Endothelial cell of umbilical vein (primary cell): ENCODE measurements around the gene QRICH2. TPM values are rescaled to one million over a fixed set of nuclear protein-coding genes. Genes with fewer than 3 reads are reported as not detected.

Experiments used
- BruUV-seq: library from RNA; stranded (reverse); fragments of 400-500 nt; replicated peaks from 2 replicates; lab custom pipeline; 2021; lab: Mats Ljungman, UMichigan
- CTCF ChIA-PET: fragments of 300-600, 350-600 bp; sonication (Branson Sonifier 250); formaldehyde crosslinking; loops from one replicate; lab custom pipeline; 2021; ENCODE audit warnings: antibody characterized with exemption, inconsistent platforms; lab: Charles Lee
- POLR2A ChIA-PET: fragments of 300-600, 350-600 bp; sonication (Branson Sonifier 250); formaldehyde crosslinking; loops from one replicate; lab custom pipeline; 2021; ENCODE audit warnings: antibody characterized with exemption, inconsistent platforms; lab: Charles Lee
- DNase-seq: peaks from one replicate; pipeline ENCODE4 v3.0.0-alpha.2; 2011; ENCODE audit warnings: low read depth, low spot score
- FAIRE-seq: peaks from 2 replicates; lab custom pipeline; 2011; peaks lifted over from hg19 to GRCh38; lab: Jason Lieb, UNC
- H2AFZ ChIP-seq: 2 replicates; pipeline ENCODE4 v1.6.0; 2012; ENCODE audit warnings: low read depth, low read length, control low read depth, inconsistent platforms
- H3K27ac ChIP-seq: 2 replicates; pipeline ENCODE4 v1.5.1; 2011; ENCODE audit warnings: low read depth, mild to moderate bottlenecking, control low read depth, low read length, moderate library complexity; ENCODE audit not compliant: insufficient read depth
- H3K27me3 ChIP-seq, 2 experiments: 2 replicates each; pipeline versions ENCODE4 v1.6.0 to v1.6.1; 2011; ENCODE audit warnings: low read length in 2 of 2, mixed read lengths in 1 of 2; ENCODE audit not compliant: control insufficient read depth in 2 of 2, insufficient read depth in 2 of 2
- H3K36me3 ChIP-seq, 2 experiments: 2 replicates in 1 of 2; 3 replicates in 1 of 2; pipeline ENCODE4 v1.5.1; 2011; ENCODE audit warnings: low read length in 2 of 2, mild to moderate bottlenecking in 1 of 2, moderate library complexity in 1 of 2; ENCODE audit not compliant: control insufficient read depth in 2 of 2, insufficient read depth in 2 of 2; ENCODE audit errors: extremely low read depth in 1 of 2
- H3K4me1 ChIP-seq: 3 replicates; pipeline ENCODE4 v1.5.1; 2011; ENCODE audit warnings: mild to moderate bottlenecking, low read length; ENCODE audit not compliant: control insufficient read depth, insufficient read depth; ENCODE audit errors: extremely low read depth
- H3K4me2 ChIP-seq: 2 replicates; pipeline ENCODE4 v1.6.1; 2011; ENCODE audit warnings: low read length, control low read depth, mixed read lengths; ENCODE audit not compliant: insufficient read depth
- H3K4me3 ChIP-seq, 3 experiments: fragments of 200-600 bp in 1 of 3; sonication (generic), shearing (Covaris generic) in 1 of 3; replicated peaks in 1 of 3; 2 replicates each; pipeline ENCODE4 v1.5.1; 2011 to 2016; ENCODE audit warnings: control low read depth in 3 of 3, low read length in 3 of 3, mild to moderate bottlenecking in 2 of 3, inconsistent platforms in 1 of 3, low read depth in 1 of 3, moderate library complexity in 1 of 3; ENCODE audit not compliant: insufficient read depth in 1 of 3
- H3K79me2 ChIP-seq: 2 replicates; pipeline ENCODE4 v1.6.0; 2012; ENCODE audit warnings: low read length, inconsistent platforms; ENCODE audit not compliant: control insufficient read depth, insufficient read depth
- H3K9ac ChIP-seq: replicated peaks from 2 replicates; pipeline ENCODE3; 2011; ENCODE audit warnings: low read length, control low read depth; ENCODE audit not compliant: insufficient read depth; ENCODE audit errors: extremely low read depth
- H3K9me1 ChIP-seq: replicated peaks from 3 replicates; pipeline ENCODE4 v1.6.0; 2011; ENCODE audit warnings: mild to moderate bottlenecking, low read length; ENCODE audit not compliant: control insufficient read depth, insufficient read depth; ENCODE audit errors: extremely low read depth
- H3K9me3 ChIP-seq: replicated peaks from 2 replicates; pipeline ENCODE4 v1.5.1; 2012; ENCODE audit warnings: low read length, inconsistent platforms; ENCODE audit not compliant: control insufficient read depth, insufficient read depth
- H4K20me1 ChIP-seq: replicated peaks from 2 replicates; pipeline ENCODE3; 2011; ENCODE audit warnings: mild to moderate bottlenecking, low read length; ENCODE audit not compliant: control insufficient read depth, insufficient read depth; ENCODE audit errors: extremely low read depth
- EZH2 ChIP-seq: IDR thresholded peaks from 2 replicates; pipeline ENCODE4 v1.6.1; 2012; ENCODE audit warnings: borderline replicate concordance, low read depth, mild to moderate bottlenecking, moderate library complexity, low read length, inconsistent platforms; ENCODE audit not compliant: severe bottlenecking
- FOS ChIP-seq: IDR thresholded peaks from 2 replicates; pipeline ENCODE4 v1.6.1; 2011; ENCODE audit warnings: mild to moderate bottlenecking, low read length, moderate library complexity, borderline replicate concordance; ENCODE audit not compliant: insufficient read depth
- GATA2 ChIP-seq: IDR thresholded peaks from 2 replicates; pipeline ENCODE4 v1.7.0; 2011; ENCODE audit warnings: low read depth, mild to moderate bottlenecking, moderate library complexity, mixed read lengths, low read length; ENCODE audit not compliant: insufficient read length, insufficient read depth
- JUN ChIP-seq: IDR thresholded peaks from 2 replicates; pipeline ENCODE4 v1.6.1; 2011; ENCODE audit warnings: borderline replicate concordance, low read depth; ENCODE audit not compliant: insufficient read length, insufficient read depth
- MYC ChIP-seq: IDR thresholded peaks from one replicate; pipeline ENCODE4 v1.6.1; 2011; ENCODE audit warnings: mild to moderate bottlenecking, low read depth, low read length
- POLR2A ChIP-seq: IDR thresholded peaks from 2 replicates; pipeline ENCODE4 v1.6.1; 2012; ENCODE audit warnings: low read depth, mild to moderate bottlenecking, control low read depth, low read length
- POLR2AphosphoS5 ChIP-seq: IDR thresholded peaks from 2 replicates; pipeline ENCODE4 v1.6.1; 2012; ENCODE audit warnings: low read depth, mild to moderate bottlenecking, control low read depth, low read length, moderate library complexity; ENCODE audit not compliant: insufficient read depth
- dilution Hi-C: fragments of 300-500 bp; cut with MboI; formaldehyde crosslinking; loops from one replicate; pipeline ENCODE4 v1.15.0; 2019; ENCODE audit warnings: low sequenced_read_pairs; ENCODE audit not compliant: extremely low pct_ligation_motif_present
- intact Hi-C: fragments of 100-400 bp; cut with micrococcal nuclease; formaldehyde crosslinking; loops from one replicate; pipeline ENCODE4 v1.10.0; 2022
- polyA plus RNA-seq, 4 experiments: library from polyadenylated mRNA; depleted of rRNA in 3 of 4; stranded (reverse) in 3 of 4; unstranded in 1 of 4; fragments of >200 nt; gene quantifications; 2 replicates each; pipeline versions ENCODE4 v1.2.1 to v1.2.3, GENCODE V29; 2011 to 2012; ENCODE audit warnings: missing spikeins in 1 of 4
- total RNA-seq: library from RNA; stranded (reverse); gene quantifications from 2 replicates; pipeline ENCODE4 v1.2.3, GENCODE V29; 2021
- TF ChIP-seq, protein P1 (sequence below): IDR thresholded peaks from 2 replicates; pipeline ENCODE4 v1.6.1; 2011; ENCODE audit not compliant: insufficient read depth, insufficient read length
- TF ChIP-seq, protein P2 (sequence below), 2 donors: IDR thresholded peaks; 1 replicate in 1 of 2; 2 replicates in 1 of 2; pipeline ENCODE4 v1.5.1; 2011; ENCODE audit warnings: low read length in 2 of 2, mild to moderate bottlenecking in 2 of 2, moderate library complexity in 2 of 2, control low read depth in 1 of 2, inconsistent platforms in 1 of 2, low read depth in 1 of 2; ENCODE audit not compliant: insufficient read depth in 1 of 2; ENCODE audit errors: extremely low read depth in 1 of 2

QRICH2 gene
- total and polyA plus RNA-seq, 2 donors (not counting 3 experiments of a cell fraction or from before 2014, with no cell fraction given) = 6.7 to 9.6 TPM

DNA sequence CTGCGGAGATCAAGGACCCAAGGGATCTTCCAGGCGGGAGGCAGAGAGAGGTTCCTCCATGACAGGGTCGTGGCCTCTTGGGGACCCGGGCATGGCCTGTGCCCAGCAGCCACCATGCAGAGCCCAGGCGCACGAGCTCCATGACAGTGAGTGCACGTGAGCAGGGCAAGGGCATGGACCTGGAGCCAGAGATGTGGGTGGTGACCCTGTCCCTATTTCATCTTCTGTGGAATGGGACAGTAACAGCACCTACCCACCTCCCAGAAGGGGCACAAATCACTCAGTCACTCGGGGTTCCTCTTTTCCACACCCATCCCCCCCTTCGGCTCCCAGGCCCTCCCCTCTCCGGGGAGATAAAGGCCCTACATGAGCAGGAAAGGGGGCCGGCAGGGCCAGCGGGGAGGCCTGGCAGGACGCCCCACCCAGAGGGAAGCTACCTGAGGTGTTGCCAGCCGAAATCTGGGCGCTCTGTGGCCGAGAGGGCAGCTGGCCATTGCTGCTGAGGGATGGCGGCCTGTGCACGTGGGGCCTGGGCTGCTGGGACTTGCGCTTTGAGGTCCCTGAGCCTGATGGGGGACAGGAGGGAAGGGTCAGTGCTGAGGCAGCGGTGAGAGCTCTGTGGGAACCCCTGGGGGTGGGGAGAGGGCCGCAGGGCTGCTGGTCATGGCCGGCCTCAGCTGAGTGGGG, 32.6 kb downstream of the QRICH2 start:
- POLR2A ChIA-PET = interaction anchor here (1.9 kb wide), 1 partner anchor 11 kb away, joined by 4 read pairs; the partner anchor contains the start of gene UBALD2

More for the DNA sequence above, 32.6 kb downstream of the QRICH2 start:
- DNase-seq (no peak), FAIRE-seq (no peak)
- H3K36me3 ChIP-seq = peaks cover 0 to 5% of the 10 kb centered on the region in 2 experiments
- no peaks in the 10 kb centered on the region for H3K4me1 ChIP-seq
- H3K9me1 ChIP-seq = no peaks in the 10 kb centered on the region
- no peak overlapping the region for H3K27ac ChIP-seq
- BruUV-seq = no TSS peak
- intact Hi-C loops = loop anchor here (5.0 to 10.0 kb wide), 2 partner anchors 243 to 261 kb away; no protein-coding TSS in a partner anchor
- CTCF ChIA-PET = interaction anchor here (0.9 to 14.1 kb wide), 5 partner anchors 27 to 261 kb away, joined by 3 to 320 read pairs (median 4); no protein-coding TSS in a partner anchor
- H4K20me1 ChIP-seq = no peaks in the 10 kb centered on the region
- TF ChIP-seq POLR2A (no peak), EZH2 (no peak), JUN (no peak), POLR2AphosphoS5 (no peak), GATA2 (no peak), MYC (no peak), FOS (no peak)
- TF ChIP-seq, protein P1, sequence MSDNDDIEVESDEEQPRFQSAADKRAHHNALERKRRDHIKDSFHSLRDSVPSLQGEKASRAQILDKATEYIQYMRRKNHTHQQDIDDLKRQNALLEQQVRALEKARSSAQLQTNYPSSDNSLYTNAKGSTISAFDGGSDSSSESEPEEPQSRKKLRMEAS = no peak
- TF ChIP-seq, protein P2, sequence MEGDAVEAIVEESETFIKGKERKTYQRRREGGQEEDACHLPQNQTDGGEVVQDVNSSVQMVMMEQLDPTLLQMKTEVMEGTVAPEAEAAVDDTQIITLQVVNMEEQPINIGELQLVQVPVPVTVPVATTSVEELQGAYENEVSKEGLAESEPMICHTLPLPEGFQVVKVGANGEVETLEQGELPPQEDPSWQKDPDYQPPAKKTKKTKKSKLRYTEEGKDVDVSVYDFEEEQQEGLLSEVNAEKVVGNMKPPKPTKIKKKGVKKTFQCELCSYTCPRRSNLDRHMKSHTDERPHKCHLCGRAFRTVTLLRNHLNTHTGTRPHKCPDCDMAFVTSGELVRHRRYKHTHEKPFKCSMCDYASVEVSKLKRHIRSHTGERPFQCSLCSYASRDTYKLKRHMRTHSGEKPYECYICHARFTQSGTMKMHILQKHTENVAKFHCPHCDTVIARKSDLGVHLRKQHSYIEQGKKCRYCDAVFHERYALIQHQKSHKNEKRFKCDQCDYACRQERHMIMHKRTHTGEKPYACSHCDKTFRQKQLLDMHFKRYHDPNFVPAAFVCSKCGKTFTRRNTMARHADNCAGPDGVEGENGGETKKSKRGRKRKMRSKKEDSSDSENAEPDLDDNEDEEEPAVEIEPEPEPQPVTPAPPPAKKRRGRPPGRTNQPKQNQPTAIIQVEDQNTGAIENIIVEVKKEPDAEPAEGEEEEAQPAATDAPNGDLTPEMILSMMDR (IDR thresholded peaks at IDR 0.05; ENCODE audit: extremely low read depth in 1 of 2, insufficient read depth in 1 of 2, low read depth in 1 of 2, low read length in 2 of 2) = no peak
- no peak overlapping the region for H3K4me2 ChIP-seq
- dilution Hi-C loops = no loop called here
- H3K9me3 ChIP-seq = no peaks in the 10 kb centered on the region
- no peak overlapping the region for H3K9ac ChIP-seq
- H2AFZ ChIP-seq = no peak overlapping the region
- H3K27me3 ChIP-seq = no peaks in the 10 kb centered on the region
- no peak overlapping the region for H3K4me3 ChIP-seq
- no peaks in the 10 kb centered on the region for H3K79me2 ChIP-seq
